ENCODE measurements around the gene ATP6V0A1. TPM values are rescaled to one million over a fixed set of nuclear protein-coding genes. Genes with fewer than 3 reads are reported as not detected.

ATP6V0A1 gene
- total RNA-seq, 1 experiment from 2014 or later, result 55.2 TPM

DNA sequence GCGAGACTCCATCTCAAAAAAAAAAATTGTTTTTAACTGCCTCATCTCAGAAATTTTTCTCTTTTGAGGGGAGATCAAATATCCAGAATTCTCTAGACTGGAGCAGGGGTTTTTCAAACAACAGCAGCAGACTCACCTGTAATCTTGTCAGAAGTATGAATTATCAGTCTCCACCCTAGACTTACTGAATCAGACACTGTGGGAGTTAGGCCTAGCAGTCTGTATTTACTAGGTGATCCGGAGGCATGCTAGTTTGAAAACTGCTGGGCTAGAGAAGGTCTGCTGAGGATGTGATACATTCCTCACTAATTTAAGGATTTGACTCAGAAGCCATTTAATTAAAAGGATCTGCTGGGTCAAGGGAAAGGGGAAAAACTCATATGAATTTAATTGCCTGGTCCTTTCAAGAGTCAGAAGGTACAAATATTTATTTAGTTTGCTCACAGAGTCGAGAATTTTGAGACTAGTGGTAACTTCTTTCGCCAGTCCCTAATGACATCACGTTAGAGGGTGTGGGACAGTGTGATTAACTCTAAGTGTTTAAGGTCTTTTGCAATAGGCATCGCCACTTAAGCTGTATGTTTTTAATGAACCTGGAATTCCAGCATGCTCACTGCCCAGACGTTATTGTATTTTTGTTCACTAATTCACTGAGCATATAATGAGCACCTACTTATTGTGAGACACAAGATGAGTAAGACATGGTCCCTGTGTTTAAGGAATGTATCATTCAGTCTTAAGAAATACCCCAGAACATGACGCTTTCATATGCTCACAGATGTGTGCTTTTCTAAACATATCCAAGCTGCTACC lies 14.2 kb downstream of the ATP6V0A1 start:
- Mint-ChIP-seq H3K27ac (no peak overlapping the region), H3K4me3 (no peak overlapping the region), H3K27me3 (ENCODE audit: low read depth) (no peaks in the 10 kb centered on the region), H3K36me3 (peaks cover 59% of the 10 kb centered on the region), H3K4me1 (no peaks in the 10 kb centered on the region), H3K9me3 (no peaks in the 10 kb centered on the region)
- TF ChIP-seq, protein P1, sequence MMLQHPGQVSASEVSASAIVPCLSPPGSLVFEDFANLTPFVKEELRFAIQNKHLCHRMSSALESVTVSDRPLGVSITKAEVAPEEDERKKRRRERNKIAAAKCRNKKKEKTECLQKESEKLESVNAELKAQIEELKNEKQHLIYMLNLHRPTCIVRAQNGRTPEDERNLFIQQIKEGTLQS (CRISPR knock-in tag; conservative IDR thresholded peaks at IDR 0.05), result no peak
- TF ChIP-seq GTF2I (CRISPR knock-in tag; conservative IDR thresholded peaks at IDR 0.05), result no peak
- TF ChIP-seq, protein P2, sequence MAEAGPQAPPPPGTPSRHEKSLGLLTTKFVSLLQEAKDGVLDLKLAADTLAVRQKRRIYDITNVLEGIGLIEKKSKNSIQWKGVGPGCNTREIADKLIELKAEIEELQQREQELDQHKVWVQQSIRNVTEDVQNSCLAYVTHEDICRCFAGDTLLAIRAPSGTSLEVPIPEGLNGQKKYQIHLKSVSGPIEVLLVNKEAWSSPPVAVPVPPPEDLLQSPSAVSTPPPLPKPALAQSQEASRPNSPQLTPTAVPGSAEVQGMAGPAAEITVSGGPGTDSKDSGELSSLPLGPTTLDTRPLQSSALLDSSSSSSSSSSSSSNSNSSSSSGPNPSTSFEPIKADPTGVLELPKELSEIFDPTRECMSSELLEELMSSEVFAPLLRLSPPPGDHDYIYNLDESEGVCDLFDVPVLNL (CRISPR knock-in tag; IDR thresholded peaks at IDR 0.05; ENCODE audit: borderline replicate concordance, low read depth), result no peak
- TF ChIP-seq HMGA2 (CRISPR knock-in tag; IDR thresholded peaks at IDR 0.05), result no peak
- TF ChIP-seq, protein P3, sequence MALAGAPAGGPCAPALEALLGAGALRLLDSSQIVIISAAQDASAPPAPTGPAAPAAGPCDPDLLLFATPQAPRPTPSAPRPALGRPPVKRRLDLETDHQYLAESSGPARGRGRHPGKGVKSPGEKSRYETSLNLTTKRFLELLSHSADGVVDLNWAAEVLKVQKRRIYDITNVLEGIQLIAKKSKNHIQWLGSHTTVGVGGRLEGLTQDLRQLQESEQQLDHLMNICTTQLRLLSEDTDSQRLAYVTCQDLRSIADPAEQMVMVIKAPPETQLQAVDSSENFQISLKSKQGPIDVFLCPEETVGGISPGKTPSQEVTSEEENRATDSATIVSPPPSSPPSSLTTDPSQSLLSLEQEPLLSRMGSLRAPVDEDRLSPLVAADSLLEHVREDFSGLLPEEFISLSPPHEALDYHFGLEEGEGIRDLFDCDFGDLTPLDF (CRISPR knock-in tag; IDR thresholded peaks at IDR 0.05), result no peak
- TF ChIP-seq, protein P4, sequence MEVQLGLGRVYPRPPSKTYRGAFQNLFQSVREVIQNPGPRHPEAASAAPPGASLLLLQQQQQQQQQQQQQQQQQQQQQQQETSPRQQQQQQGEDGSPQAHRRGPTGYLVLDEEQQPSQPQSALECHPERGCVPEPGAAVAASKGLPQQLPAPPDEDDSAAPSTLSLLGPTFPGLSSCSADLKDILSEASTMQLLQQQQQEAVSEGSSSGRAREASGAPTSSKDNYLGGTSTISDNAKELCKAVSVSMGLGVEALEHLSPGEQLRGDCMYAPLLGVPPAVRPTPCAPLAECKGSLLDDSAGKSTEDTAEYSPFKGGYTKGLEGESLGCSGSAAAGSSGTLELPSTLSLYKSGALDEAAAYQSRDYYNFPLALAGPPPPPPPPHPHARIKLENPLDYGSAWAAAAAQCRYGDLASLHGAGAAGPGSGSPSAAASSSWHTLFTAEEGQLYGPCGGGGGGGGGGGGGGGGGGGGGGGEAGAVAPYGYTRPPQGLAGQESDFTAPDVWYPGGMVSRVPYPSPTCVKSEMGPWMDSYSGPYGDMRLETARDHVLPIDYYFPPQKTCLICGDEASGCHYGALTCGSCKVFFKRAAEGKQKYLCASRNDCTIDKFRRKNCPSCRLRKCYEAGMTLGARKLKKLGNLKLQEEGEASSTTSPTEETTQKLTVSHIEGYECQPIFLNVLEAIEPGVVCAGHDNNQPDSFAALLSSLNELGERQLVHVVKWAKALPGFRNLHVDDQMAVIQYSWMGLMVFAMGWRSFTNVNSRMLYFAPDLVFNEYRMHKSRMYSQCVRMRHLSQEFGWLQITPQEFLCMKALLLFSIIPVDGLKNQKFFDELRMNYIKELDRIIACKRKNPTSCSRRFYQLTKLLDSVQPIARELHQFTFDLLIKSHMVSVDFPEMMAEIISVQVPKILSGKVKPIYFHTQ (CRISPR knock-in tag; IDR thresholded peaks at IDR 0.05), result no peak
- TF ChIP-seq MYBL2 (CRISPR knock-in tag; IDR thresholded peaks at IDR 0.05), result no peak
- no peak for TF ChIP-seq RORB (CRISPR knock-in tag; IDR thresholded peaks at IDR 0.05)
- TF ChIP-seq, protein P5, sequence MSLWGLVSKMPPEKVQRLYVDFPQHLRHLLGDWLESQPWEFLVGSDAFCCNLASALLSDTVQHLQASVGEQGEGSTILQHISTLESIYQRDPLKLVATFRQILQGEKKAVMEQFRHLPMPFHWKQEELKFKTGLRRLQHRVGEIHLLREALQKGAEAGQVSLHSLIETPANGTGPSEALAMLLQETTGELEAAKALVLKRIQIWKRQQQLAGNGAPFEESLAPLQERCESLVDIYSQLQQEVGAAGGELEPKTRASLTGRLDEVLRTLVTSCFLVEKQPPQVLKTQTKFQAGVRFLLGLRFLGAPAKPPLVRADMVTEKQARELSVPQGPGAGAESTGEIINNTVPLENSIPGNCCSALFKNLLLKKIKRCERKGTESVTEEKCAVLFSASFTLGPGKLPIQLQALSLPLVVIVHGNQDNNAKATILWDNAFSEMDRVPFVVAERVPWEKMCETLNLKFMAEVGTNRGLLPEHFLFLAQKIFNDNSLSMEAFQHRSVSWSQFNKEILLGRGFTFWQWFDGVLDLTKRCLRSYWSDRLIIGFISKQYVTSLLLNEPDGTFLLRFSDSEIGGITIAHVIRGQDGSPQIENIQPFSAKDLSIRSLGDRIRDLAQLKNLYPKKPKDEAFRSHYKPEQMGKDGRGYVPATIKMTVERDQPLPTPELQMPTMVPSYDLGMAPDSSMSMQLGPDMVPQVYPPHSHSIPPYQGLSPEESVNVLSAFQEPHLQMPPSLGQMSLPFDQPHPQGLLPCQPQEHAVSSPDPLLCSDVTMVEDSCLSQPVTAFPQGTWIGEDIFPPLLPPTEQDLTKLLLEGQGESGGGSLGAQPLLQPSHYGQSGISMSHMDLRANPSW (CRISPR knock-in tag; conservative IDR thresholded peaks at IDR 0.05; ENCODE audit: low read depth), result no peak
- TF ChIP-seq ZNF263 (CRISPR knock-in tag; IDR thresholded peaks at IDR 0.05; ENCODE audit: low read depth), result no peak
- no peak for DNase-seq (ENCODE audit: low spot score)
- ChIA-PET POLR2A (no interaction called here), CTCF (interaction anchor here (1.1 to 3.4 kb wide), 3 partner anchors 45 to 54 kb away, joined by 3 to 10 read pairs (median 3); no protein-coding TSS in a partner anchor)
- ATAC-seq, result no peak

DNA sequence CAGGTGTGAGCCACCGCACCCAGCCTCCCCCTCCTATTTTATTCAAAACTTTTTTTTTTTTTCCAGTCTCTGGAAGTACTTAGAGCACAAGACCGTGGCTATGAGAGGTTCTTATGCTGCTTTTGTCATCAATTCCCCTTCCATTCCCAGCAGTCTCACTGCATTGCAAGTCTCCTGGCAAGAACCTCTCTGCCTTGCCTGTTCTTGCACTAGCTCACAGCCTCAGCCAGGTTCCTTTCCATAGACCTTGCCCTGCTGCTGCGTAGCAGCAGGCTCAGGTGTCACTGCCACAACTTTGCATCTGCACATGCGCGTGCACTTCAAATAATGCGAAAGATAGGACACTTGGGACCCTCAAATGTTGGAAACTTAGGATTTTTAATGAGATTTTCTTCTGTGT lies 15.6 kb downstream of the ATP6V0A1 start:
- POLR2A ChIA-PET, result no interaction called here
- Mint-ChIP-seq H3K9me3 (no peaks in the 10 kb centered on the region), H3K4me3 (no peak overlapping the region), H3K4me1 (no peaks in the 10 kb centered on the region), H3K27ac (no peak overlapping the region), H3K36me3 (peaks cover 63% of the 10 kb centered on the region), H3K27me3 (ENCODE audit: low read depth) (no peaks in the 10 kb centered on the region)
- DNase-seq (ENCODE audit: low spot score), result no peak
- no peak for TF ChIP-seq FOXP1 (CRISPR knock-in tag; IDR thresholded peaks at IDR 0.05; ENCODE audit: borderline replicate concordance)
- TF ChIP-seq HMGA2 (CRISPR knock-in tag; IDR thresholded peaks at IDR 0.05), result no peak
- no peak for TF ChIP-seq PRRX2 (CRISPR knock-in tag; IDR thresholded peaks at IDR 0.05)
- TF ChIP-seq, protein P2 (CRISPR knock-in tag; IDR thresholded peaks at IDR 0.05; ENCODE audit: borderline replicate concordance, low read depth), result no peak
- TF ChIP-seq KAT7 (CRISPR knock-in tag; IDR thresholded peaks at IDR 0.05; ENCODE audit: borderline replicate concordance), result no peak
- TF ChIP-seq, protein P6, sequence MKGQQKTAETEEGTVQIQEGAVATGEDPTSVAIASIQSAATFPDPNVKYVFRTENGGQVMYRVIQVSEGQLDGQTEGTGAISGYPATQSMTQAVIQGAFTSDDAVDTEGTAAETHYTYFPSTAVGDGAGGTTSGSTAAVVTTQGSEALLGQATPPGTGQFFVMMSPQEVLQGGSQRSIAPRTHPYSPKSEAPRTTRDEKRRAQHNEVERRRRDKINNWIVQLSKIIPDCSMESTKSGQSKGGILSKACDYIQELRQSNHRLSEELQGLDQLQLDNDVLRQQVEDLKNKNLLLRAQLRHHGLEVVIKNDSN (CRISPR knock-in tag; IDR thresholded peaks at IDR 0.05), result no peak
- TF ChIP-seq GABPB1 (CRISPR knock-in tag; IDR thresholded peaks at IDR 0.05), result no peak
- TF ChIP-seq ZNF396 (CRISPR knock-in tag; IDR thresholded peaks at IDR 0.05; ENCODE audit: borderline replicate concordance), result no peak
- TF ChIP-seq, protein P1 (CRISPR knock-in tag; conservative IDR thresholded peaks at IDR 0.05), result no peak
- no peak for TF ChIP-seq RELA (CRISPR knock-in tag; IDR thresholded peaks at IDR 0.05; ENCODE audit: borderline replicate concordance)
- CTCF ChIA-PET, result interaction anchor here (3.4 kb wide), 1 partner anchor 53 kb away, joined by 10 read pairs; no protein-coding TSS in a partner anchor
- no peak for ATAC-seq
